ENCODE data around the gene PSME4.

Gene PSME4

GRCh38 chr2:53970724-53971602, at the start of gene PSME4:
PSME4 (minus strand) TSS chr2:53970993; CDS start chr2:53970784, 209 bp downstream.
- DNase-seq (ENCODE audit: low read depth in 2 of 2), result peak; percentile 89 to 97

GRCh38 chr2:54015798-54016699, 45.3 kb upstream of the PSME4 start:
- no peak for DNase-seq (ENCODE audit: low read depth in 2 of 2)

- DNase-seq (ENCODE audit: low read depth in 2 of 2), result no peak
Observed at GRCh38 chr2:54013996-54014395, 43.2 kb upstream of the PSME4 start.

GRCh38 chr2:54012538-54013141, 41.8 kb upstream of the PSME4 start:
- no peak for DNase-seq (ENCODE audit: low read depth in 2 of 2)

- no peak for DNase-seq (ENCODE audit: low read depth in 2 of 2)
Observed at GRCh38 chr2:54009549-54009948, 38.8 kb upstream of the PSME4 start.

- DNase-seq (ENCODE audit: low read depth in 2 of 2), result no peak
Observed at GRCh38 chr2:54008439-54008838, 37.6 kb upstream of the PSME4 start.

GRCh38 chr2:54000524-54000923, 29.7 kb upstream of the PSME4 start:
- DNase-seq (ENCODE audit: low read depth in 2 of 2), result no peak

GRCh38 chr2:54000122-54000521, 29.3 kb upstream of the PSME4 start:
- no peak for DNase-seq (ENCODE audit: low read depth in 2 of 2)

GRCh38 chr2:53998834-53999233, 28.0 kb upstream of the PSME4 start:
- no peak for DNase-seq (ENCODE audit: low read depth in 2 of 2)

GRCh38 chr2:53994818-53995808, 24.3 kb upstream of the PSME4 start:
- DNase-seq (ENCODE audit: low read depth in 2 of 2), result no peak

- DNase-seq (ENCODE audit: low read depth in 2 of 2), result no peak
Observed at GRCh38 chr2:53991948-53992347, 21.2 kb upstream of the PSME4 start.

- no peak for DNase-seq (ENCODE audit: low read depth in 2 of 2)
Observed at GRCh38 chr2:53989210-53989862, 18.5 kb upstream of the PSME4 start.

- no peak for DNase-seq (ENCODE audit: low read depth in 2 of 2)
Observed at GRCh38 chr2:53987336-53987921, 16.6 kb upstream of the PSME4 start.

GRCh38 chr2:53985646-53986045, 14.9 kb upstream of the PSME4 start:
- no peak for DNase-seq (ENCODE audit: low read depth in 2 of 2)

- no peak for DNase-seq (ENCODE audit: low read depth in 2 of 2)
Observed at GRCh38 chr2:53969968-53970723, 647 bp downstream of the PSME4 start.

GRCh38 chr2:53969285-53969967, 1.4 kb downstream of the PSME4 start:
- DNase-seq (ENCODE audit: low read depth in 2 of 2), result no peak

- no peak for DNase-seq (ENCODE audit: low read depth in 2 of 2)
Observed at GRCh38 chr2:53964987-53965687, 5.7 kb downstream of the PSME4 start.
